ENCODE measurements around the gene RNF217.

DNA sequence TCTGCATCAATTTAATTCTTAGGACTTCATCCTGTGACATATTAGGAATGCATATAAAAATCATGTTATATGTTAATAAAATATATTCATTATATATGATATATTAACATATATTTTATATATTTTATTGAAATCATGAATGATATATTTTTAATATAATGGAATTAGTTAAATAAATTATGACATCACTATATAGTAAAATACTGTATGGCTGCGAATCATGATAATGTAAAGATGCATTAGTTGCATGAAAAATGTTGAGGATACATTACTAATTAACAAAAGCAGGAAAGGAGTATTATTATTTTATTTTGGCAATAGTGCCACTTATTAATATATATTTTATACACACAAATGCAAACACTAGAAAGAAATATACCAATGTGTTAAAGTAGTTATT, 8.4 kb upstream of the RNF217 start:
- no peak for TF ChIP-seq EZH2 (IDR thresholded peaks at IDR 0.05; ENCODE audit: borderline replicate concordance, low read length)
- TF ChIP-seq, protein P1, sequence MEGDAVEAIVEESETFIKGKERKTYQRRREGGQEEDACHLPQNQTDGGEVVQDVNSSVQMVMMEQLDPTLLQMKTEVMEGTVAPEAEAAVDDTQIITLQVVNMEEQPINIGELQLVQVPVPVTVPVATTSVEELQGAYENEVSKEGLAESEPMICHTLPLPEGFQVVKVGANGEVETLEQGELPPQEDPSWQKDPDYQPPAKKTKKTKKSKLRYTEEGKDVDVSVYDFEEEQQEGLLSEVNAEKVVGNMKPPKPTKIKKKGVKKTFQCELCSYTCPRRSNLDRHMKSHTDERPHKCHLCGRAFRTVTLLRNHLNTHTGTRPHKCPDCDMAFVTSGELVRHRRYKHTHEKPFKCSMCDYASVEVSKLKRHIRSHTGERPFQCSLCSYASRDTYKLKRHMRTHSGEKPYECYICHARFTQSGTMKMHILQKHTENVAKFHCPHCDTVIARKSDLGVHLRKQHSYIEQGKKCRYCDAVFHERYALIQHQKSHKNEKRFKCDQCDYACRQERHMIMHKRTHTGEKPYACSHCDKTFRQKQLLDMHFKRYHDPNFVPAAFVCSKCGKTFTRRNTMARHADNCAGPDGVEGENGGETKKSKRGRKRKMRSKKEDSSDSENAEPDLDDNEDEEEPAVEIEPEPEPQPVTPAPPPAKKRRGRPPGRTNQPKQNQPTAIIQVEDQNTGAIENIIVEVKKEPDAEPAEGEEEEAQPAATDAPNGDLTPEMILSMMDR (conservative IDR thresholded peaks at IDR 0.05 in 1 of 2, IDR thresholded peaks at IDR 0.05 in 1 of 2; ENCODE audit: extremely low read depth in 1 of 2, insufficient read depth in 1 of 2, low read depth in 1 of 2, low read length in 2 of 2): no peak
